CD4-positive, CD25-positive, alpha-beta regulatory T cell (primary cell): ENCODE data around the gene HOTAIR. TPM values are rescaled to one million over a fixed set of nuclear protein-coding genes. Genes with fewer than 3 reads are reported as not detected.
A peak's percentile ranks its signal among the peaks of the same experiment; 100 is the strongest.

Experiments
- ATAC-seq, 2 donors: fragments of 150-1000 bp; cut with Tn5 transposase; one replicate each; pipeline ENCODE4 v1.10.0; 2021; ENCODE audit warnings: low read depth in 2 of 2, moderate number of reproducible peaks in 2 of 2, moderate library complexity in 1 of 2
- DNase-seq, 3 donors: peaks; one replicate each; pipeline versions ENCODE4 v3.0.0 to v3.0.0-alpha.2; 2012 to 2022; ENCODE audit warnings: mixed read lengths in 1 of 3
- H3K27ac ChIP-seq: one replicate; pipeline ENCODE4 v1.7.0; 2013; ENCODE audit warnings: mild to moderate bottlenecking, low read length; ENCODE audit not compliant: insufficient read depth, poor library complexity, severe bottlenecking
- H3K27me3 ChIP-seq: one replicate; pipeline ENCODE4 v1.7.0; 2013; ENCODE audit warnings: low read length; ENCODE audit not compliant: control insufficient read depth, insufficient read depth
- H3K36me3 ChIP-seq: one replicate; pipeline ENCODE4 v1.7.0; 2013; ENCODE audit warnings: mild to moderate bottlenecking, low read length, moderate library complexity; ENCODE audit not compliant: control insufficient read depth, insufficient read depth
- H3K4me1 ChIP-seq: 2 replicates; pipeline ENCODE4 v1.7.0; 2013; ENCODE audit warnings: mild to moderate bottlenecking, low read length; ENCODE audit not compliant: insufficient read depth, control insufficient read depth, poor library complexity, severe bottlenecking
- H3K4me3 ChIP-seq: one replicate; pipeline ENCODE4 v1.7.0; 2013; ENCODE audit warnings: low read depth, mild to moderate bottlenecking, low read length, moderate library complexity
- H3K9me3 ChIP-seq, 2 experiments: 1 replicate in 1 of 2; 2 replicates in 1 of 2; pipeline ENCODE4 v1.7.0; 2013; ENCODE audit warnings: low read length in 2 of 2, mild to moderate bottlenecking in 1 of 2, moderate library complexity in 1 of 2; ENCODE audit not compliant: control insufficient read depth in 2 of 2
- H3K27ac Mint-ChIP-seq, 3 donors: one replicate each; pipeline ENCODE4 v1.8.0; 2020 to 2022; ENCODE audit warnings: mild to moderate bottlenecking in 3 of 3, mixed read lengths in 3 of 3, moderate library complexity in 2 of 3
- H3K27me3 Mint-ChIP-seq: one replicate; pipeline ENCODE4 v1.8.0; 2022; ENCODE audit warnings: mild to moderate bottlenecking, mixed read lengths
- H3K36me3 Mint-ChIP-seq: one replicate; pipeline ENCODE4 v1.8.0; 2020; ENCODE audit warnings: mixed read lengths
- H3K4me1 Mint-ChIP-seq, 4 donors: one replicate each; pipeline ENCODE4 v1.8.0; 2020 to 2022; ENCODE audit warnings: mixed read lengths in 4 of 4, mild to moderate bottlenecking in 1 of 4
- H3K4me3 Mint-ChIP-seq, 4 donors: one replicate each; pipeline ENCODE4 v1.8.0; 2020 to 2022; ENCODE audit warnings: mild to moderate bottlenecking in 4 of 4, mixed read lengths in 4 of 4, moderate library complexity in 3 of 4
- H3K9me3 Mint-ChIP-seq, 7 donors: one replicate each; pipeline ENCODE4 v1.8.0; 2020 to 2022; ENCODE audit warnings: mixed read lengths in 7 of 7, mild to moderate bottlenecking in 3 of 7, moderate library complexity in 2 of 7
- polyA plus RNA-seq, 4 donors: library from polyadenylated mRNA; unstranded; fragments of 300-500 nt; fragmentation: Illumina TruSeq; gene quantifications; one replicate each; pipeline ENCODE4 v1.2.3, GENCODE V29; 2021
- total RNA-seq: library from RNA; stranded (reverse); gene quantifications from one replicate; pipeline ENCODE4 v1.2.3, GENCODE V29; 2022

HOTAIR gene
- total and polyA plus RNA-seq, 5 donors from 2014 or later, result not detected

GRCh38 chr12:53970451-53970850 is 4.3 kb downstream of the HOTAIR start:
- Mint-ChIP-seq H3K36me3 (no peaks in the 10 kb centered on the region), H3K4me3 (no peak overlapping the region), H3K27ac (no peak overlapping the region), H3K9me3 (peaks cover 0 to 13% (median 1%) of the 10 kb centered on the region in 7 donors), H3K4me1 (peaks cover 0 to 41% (median 18%) of the 10 kb centered on the region in 4 donors), H3K27me3 (peaks cover 99% of the 10 kb centered on the region)
- no peak overlapping the region for H3K27ac ChIP-seq
- DNase-seq, result no peak
- peaks cover 37% of the 10 kb centered on the region for H3K4me1 ChIP-seq
- H3K27me3 ChIP-seq, result peaks cover 66% of the 10 kb centered on the region
- no peaks in the 10 kb centered on the region for H3K36me3 ChIP-seq
- peaks cover 2 to 10% of the 10 kb centered on the region in 2 experiments for H3K9me3 ChIP-seq
- no peak overlapping the region for H3K4me3 ChIP-seq
- ATAC-seq, result no peak

DNA sequence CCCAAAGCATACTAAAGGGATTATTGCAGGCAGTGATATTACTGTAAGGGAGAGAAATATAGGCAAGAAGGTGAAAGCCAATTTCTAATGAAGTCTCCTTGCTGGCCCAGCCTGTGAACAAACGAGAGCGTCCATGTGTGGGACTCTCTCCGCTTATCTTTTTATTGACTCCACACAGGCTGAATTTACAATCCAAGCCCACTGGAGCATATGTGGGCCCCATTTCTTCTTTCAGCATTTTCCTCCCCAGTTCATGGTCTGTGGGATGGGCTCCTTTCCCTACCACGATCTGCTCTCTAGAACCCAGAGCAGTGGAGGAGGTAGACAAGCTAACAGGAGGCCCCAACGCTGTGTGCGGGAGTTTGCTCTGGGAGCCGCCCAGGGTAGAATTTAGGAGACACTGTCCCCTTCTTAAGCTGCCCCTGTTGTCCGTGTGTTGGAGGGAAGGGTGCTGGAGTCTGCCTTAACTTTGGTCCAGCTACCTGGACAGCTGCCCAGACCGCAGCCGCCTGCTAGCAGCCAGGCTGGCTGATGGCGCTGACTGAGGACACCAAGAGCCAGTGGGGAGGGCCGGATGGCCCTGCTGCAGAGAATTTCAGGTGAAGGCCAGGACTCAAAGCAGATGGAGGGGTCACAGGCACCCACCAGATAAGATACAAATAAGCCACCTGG is 5.0 kb downstream of the HOTAIR start:
- Histone ChIP-seq H3K4me3 (no peak overlapping the region), H3K9me3 (peaks cover 2 to 9% of the 10 kb centered on the region in 2 experiments), H3K4me1 (peaks cover 34% of the 10 kb centered on the region), H3K27ac (no peak overlapping the region), H3K36me3 (no peaks in the 10 kb centered on the region), H3K27me3 (peaks cover 71% of the 10 kb centered on the region)
- Mint-ChIP-seq H3K36me3 (no peaks in the 10 kb centered on the region), H3K4me3 (no peak overlapping the region), H3K27ac (no peak overlapping the region), H3K27me3 (peaks cover 100% of the 10 kb centered on the region), H3K4me1 (peaks cover 0 to 42% (median 21%) of the 10 kb centered on the region in 4 donors), H3K9me3 (peaks cover 0 to 11% (median 1%) of the 10 kb centered on the region in 7 donors)
- DNase-seq (no peak), ATAC-seq (no peak)

GRCh38 chr12:53968214-53969127 is 6.3 kb downstream of the HOTAIR start:
- Mint-ChIP-seq H3K27me3 (peaks cover 99% of the 10 kb centered on the region), H3K4me1 (peaks cover 0 to 47% (median 25%) of the 10 kb centered on the region in 4 donors), H3K9me3 (peaks cover 0 to 11% (median 1%) of the 10 kb centered on the region in 7 donors), H3K4me3 (no peak overlapping the region), H3K36me3 (no peaks in the 10 kb centered on the region), H3K27ac (peak overlapping the region in 1 of 3 donors; percentile 33)
- H3K4me3 ChIP-seq, result no peak overlapping the region
- ATAC-seq (no peak), DNase-seq (no peak)
- peaks cover 83% of the 10 kb centered on the region for H3K27me3 ChIP-seq
- no peaks in the 10 kb centered on the region for H3K36me3 ChIP-seq
- H3K9me3 ChIP-seq, result peaks cover 2 to 9% of the 10 kb centered on the region in 2 experiments
- no peak overlapping the region for H3K27ac ChIP-seq
- H3K4me1 ChIP-seq, result peaks cover 25% of the 10 kb centered on the region

- DNase-seq (no peak), ATAC-seq (no peak)
- Mint-ChIP-seq H3K9me3 (peaks cover 0 to 10% (median 1%) of the 10 kb centered on the region in 7 donors), H3K4me3 (peak overlapping the region in 1 of 4 donors; percentile 81), H3K4me1 (peaks cover 0 to 44% (median 20%) of the 10 kb centered on the region in 4 donors), H3K27ac (no peak overlapping the region), H3K36me3 (no peaks in the 10 kb centered on the region), H3K27me3 (peaks cover 99% of the 10 kb centered on the region)
- H3K4me3 ChIP-seq, result no peak overlapping the region
- H3K27ac ChIP-seq, result no peak overlapping the region
- no peaks in the 10 kb centered on the region for H3K36me3 ChIP-seq
- H3K4me1 ChIP-seq, result peaks cover 22% of the 10 kb centered on the region
- peaks cover 0 to under 1% of the 10 kb centered on the region in 2 experiments for H3K9me3 ChIP-seq
- H3K27me3 ChIP-seq, result peaks cover 85% of the 10 kb centered on the region
These were observed 7.3 kb downstream of the HOTAIR start for GRCh38 chr12:53967421-53967925.

DNA sequence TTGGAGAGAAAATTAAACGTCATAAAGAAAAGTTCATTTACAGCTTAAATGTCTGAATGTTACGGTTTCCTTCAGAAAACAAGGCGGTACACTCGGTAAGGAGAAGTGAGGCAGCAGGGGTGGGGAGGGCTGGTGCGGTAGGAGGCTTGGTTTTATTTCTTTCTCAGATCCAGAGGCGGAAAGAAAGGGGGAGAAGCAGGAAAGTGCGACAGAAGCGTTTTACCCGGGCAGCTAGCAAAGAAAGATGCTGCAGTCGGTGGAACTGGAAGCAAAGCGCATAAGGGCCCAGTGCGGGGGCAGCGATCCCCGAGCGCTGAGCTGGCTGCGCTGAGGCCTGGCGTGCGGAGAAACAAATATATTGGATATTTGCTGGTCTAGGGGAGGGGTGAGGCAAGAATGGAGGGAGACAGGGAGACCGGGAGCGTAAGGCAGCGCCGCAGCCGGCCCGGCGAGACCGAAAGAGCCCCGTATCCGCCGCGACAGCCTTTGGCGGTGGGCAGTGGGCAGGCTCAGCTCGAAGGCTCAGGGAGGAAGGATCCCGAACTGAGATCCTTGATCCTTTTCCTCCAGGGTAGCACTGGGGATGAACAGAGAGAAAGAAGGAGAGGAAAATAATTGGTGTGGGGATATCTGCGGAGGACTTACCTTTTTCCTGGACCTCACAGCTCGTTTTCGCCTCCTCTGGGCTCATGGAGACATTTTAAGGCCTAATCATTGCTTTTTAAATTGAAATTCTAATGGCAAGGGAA is 8.2 kb downstream of the HOTAIR start:
- H3K36me3 Mint-ChIP-seq, result no peaks in the 10 kb centered on the region
- peaks cover 0 to 4% (median 1%) of the 10 kb centered on the region in 7 donors for H3K9me3 Mint-ChIP-seq
- no peaks in the 10 kb centered on the region for H3K36me3 ChIP-seq
- no peak for DNase-seq
- H3K4me3 ChIP-seq, result no peak overlapping the region
- no peak overlapping the region for H3K27ac ChIP-seq
- peak overlapping the region in 1 of 3 donors; percentile 76 for H3K27ac Mint-ChIP-seq
- H3K4me1 Mint-ChIP-seq, result peaks cover 0 to 47% (median 20%) of the 10 kb centered on the region in 4 donors
- H3K4me1 ChIP-seq, result peaks cover 22% of the 10 kb centered on the region
- peak overlapping the region in 2 of 4 donors; percentile 59 to 81 for H3K4me3 Mint-ChIP-seq
- H3K9me3 ChIP-seq, result no peaks in the 10 kb centered on the region
- H3K27me3 ChIP-seq, result peaks cover 85% of the 10 kb centered on the region
- no peak for ATAC-seq
- H3K27me3 Mint-ChIP-seq, result peaks cover 99% of the 10 kb centered on the region

DNA sequence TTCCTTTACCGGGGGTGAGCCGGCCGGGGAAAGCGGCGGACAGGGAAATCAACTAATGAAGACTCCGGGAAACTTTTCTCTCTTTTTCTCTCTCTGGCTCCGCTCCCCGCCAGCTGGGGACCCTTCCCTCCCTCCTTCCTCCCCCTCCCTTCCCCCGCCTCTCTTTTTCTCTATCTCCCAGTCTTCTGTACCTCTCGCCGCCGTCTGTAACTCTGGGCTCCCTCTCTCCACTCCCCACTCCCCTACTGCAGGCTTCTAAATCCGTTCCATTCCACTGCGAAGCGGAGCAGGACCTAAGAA is 8.7 kb downstream of the HOTAIR start:
- H3K36me3 ChIP-seq, result no peaks in the 10 kb centered on the region

More for the DNA sequence above, 8.7 kb downstream of the HOTAIR start:
- Mint-ChIP-seq H3K27ac (no peak overlapping the region), H3K36me3 (no peaks in the 10 kb centered on the region), H3K4me1 (peaks cover 0 to 47% (median 20%) of the 10 kb centered on the region in 4 donors), H3K9me3 (peaks cover 0 to 4% (median 1%) of the 10 kb centered on the region in 7 donors), H3K27me3 (peaks cover 95% of the 10 kb centered on the region), H3K4me3 (peak overlapping the region in 2 of 4 donors; percentile 33 to 81)
- Histone ChIP-seq H3K27ac (no peak overlapping the region), H3K4me3 (no peak overlapping the region), H3K27me3 (peaks cover 80% of the 10 kb centered on the region), H3K4me1 (peaks cover 24% of the 10 kb centered on the region), H3K9me3 (no peaks in the 10 kb centered on the region)
- no peak for DNase-seq
- no peak for ATAC-seq
